GM19043 (cell line): Measurements from ENCODE around the gene PRPS1.
"Not testable (repeated sequence)": the region's sequence is repeated elsewhere in the genome, so short reads cannot be mapped to it uniquely, and the experiment has no call there.

Source experiments
- ATAC-seq: cut with Tn5 transposase; IDR thresholded peaks from one replicate; pipeline ENCODE4 v1.9.1; 2021; ENCODE audit warnings: low read depth; ENCODE audit not compliant: unreplicated experiment

PRPS1 gene

DNA sequence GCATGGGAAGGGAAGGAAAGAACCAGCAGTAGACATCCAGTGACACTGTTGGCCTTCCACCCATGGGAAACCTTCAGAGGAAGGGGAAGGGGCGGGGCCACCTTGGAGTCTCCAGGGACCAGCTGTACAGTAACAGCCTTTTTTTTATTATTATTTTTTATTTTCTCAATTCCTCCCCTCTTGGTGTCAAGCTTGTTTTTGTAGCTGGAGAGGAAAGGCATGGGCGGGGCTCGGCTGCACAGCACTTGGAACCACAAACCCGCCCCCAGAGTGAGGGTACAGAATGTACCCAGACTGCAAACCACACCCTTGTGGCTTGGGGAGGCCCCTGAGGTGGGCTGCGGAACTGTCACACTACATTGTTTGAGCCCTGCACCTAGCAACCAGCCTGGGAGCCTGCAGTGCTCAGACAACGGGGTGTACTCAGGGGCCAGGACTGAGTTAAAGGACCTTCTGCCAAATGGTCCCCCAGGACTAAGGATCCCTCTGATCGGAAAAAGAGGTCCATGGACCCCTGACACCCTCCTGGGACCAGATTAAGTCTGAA, 45.7 kb downstream of the PRPS1 start:
- ATAC-seq = peak; percentile 87

DNA sequence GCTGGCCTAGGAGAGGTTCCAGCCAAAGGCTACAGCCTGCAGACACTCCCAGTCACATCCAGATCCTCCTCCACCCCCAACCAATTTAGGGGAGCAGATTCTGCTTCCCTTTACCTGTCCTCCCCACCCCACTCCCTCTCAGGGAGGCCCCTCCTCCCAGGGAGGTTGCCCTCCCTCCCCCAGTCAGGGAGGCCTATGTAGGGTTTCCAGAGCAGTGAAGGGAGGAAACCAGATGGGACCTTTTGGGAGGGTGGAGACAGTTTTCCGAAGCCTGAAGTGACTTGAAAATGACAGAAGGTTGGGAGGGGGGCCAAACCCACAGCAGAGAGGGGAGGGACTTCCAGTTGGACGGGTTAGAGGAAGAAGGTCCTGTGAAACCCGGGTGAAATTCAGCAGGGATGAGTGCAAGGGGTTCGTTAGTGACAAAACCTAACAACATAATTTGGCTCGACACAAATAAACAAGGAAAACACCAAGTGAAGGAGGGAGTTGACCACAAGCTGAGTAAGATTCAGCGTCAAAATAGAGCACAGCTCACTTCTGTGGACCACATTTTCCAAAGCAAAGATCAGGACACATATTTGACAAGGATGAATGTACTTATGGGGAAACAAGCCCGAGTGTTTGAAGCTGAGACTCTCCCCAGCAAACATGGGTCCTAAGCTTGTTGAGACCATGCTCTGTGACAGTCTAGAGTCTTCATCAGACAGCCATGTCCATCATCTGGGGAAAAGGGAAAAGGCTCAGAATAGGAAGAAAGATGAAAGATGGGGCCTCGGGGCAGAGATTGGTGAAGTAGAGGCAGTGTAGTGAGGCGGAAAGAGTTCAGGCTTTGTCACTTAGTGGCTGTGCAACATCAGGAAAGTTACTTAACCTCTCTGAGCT, 46.4 kb downstream of the PRPS1 start:
- no peak for ATAC-seq

- ATAC-seq = no peak
These were observed 47.0 kb downstream of the PRPS1 start for GRCh38 chrX:107675365-107675654.

GRCh38 chrX:107675823-107676555, 47.7 kb downstream of the PRPS1 start:
- ATAC-seq = no peak

GRCh38 chrX:107676559-107677378, 48.5 kb downstream of the PRPS1 start:
- no peak for ATAC-seq

DNA sequence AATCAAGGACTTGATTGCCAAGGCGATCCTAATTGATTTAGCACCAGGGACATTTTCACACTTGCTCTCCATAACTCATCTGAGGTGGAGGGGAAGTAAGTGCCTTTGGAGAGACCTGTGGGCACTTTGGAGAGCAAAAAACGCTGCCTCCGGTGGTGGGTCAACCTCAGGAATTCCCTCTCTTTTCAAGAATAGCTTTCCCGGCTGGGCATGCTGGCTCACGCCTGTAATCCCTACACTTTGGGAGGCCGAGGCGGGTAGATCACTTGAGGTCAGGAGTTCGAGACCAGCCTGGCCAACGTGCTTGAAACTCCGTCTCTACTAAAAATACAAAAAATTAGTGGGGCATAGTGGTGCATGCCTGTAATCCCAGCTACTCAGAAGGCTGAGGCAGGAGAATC, 49.2 kb downstream of the PRPS1 start:
- ATAC-seq = no peak

GRCh38 chrX:107677909-107678308, 49.6 kb downstream of the PRPS1 start:
- no peak for ATAC-seq

- no peak for ATAC-seq
These were observed 50.8 kb downstream of the PRPS1 start for GRCh38 chrX:107678957-107679740.

DNA sequence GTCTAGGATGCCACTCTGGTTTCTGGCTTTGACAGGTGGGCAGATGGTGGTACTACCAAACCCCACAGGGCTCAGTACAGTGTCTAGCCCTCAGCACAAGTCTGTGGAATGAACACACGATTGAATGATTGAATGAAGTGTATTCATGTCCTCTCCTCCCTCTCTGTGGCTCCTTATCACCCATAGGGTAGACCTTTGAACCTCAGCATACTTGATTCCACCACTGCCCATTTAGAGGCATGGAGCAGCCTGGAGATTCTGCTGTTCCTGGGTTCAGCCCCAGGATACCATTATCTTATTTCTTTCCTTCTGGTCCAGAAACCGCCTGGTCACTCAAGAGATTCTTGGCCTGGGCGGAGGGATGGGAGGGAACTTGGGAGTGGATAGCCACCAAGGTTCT, 53.9 kb downstream of the PRPS1 start:
- no peak for ATAC-seq

DNA sequence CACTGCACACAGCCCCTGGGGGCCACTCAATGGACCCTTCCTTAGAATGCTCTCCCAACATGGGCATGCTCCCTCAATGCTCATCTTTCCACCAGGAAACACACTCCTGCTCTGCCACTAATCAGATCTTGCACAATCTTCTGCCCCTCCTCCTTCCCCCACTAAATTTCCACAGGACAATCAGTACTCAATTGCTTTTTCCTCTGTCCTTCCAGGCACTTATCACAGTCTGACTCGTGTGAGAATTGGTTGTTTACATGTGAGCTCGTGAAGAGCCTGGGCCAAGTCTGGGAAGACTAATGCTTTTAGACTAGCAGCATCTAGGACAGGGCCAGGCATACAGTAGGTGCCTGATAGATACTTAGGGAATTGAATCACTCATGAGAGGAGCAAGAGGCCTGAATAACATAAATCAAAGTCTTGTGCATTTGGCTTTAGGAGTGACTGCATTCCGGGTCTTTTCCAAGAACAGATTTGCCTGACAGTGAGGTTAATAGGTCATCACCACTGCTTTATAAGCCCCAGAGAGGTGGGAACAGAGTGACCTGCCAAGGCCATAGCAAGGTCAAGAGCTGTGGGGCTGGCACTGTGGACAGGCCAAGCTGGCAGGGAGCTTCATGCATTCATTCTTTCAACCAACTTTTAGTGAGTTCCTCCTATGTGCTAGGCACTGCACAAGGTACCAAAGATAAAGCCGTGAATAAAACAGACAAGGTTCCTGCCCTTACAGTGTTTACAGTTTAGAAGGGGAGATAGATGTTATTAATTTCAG, 55.0 kb downstream of the PRPS1 start:
- no peak for ATAC-seq

DNA sequence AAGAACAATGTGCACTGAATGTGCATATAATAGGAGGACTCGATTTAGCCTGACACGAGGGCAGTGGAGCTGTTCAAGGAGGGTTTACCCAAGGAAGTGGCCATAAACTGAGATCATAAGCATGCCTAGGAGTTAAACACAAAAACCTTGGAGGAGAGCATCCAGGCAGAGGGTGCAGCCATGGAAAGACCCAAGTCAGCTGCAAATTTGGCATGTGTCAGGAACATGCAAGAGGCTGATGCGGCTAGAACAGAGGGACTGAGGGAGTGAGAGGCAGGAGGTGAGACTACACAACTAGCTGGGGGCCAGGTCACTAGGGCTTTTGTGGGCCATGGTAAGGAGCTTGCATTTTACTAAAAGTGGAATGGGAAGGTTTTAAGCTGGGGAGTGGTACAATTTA, 55.6 kb downstream of the PRPS1 start:
- no peak for ATAC-seq

- ATAC-seq = peak; percentile 96
These were observed 56.7 kb downstream of the PRPS1 start for GRCh38 chrX:107684956-107685385.

GRCh38 chrX:107685586-107685985, 57.3 kb downstream of the PRPS1 start:
- ATAC-seq = not testable (repeated sequence)

DNA sequence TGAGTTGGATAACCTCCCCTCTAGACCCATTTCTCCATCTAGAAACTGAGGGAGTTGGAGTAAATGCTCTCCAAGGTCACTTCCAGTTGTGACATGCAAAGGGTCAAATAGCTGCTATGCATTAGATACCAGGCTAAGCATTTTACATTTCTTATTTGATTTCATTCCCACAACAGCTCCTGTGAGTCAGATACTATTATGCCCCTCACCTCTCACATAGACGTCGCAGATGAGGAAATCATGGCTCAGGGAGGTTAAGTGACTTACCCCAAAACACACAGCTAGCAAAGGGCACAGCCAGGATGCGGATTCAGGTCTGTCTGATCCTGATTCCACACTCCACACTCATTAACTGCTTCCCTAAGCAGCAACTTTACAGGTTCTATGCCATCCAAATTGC, 57.7 kb downstream of the PRPS1 start:
- ATAC-seq = no peak

GRCh38 chrX:107686792-107687191, 58.5 kb downstream of the PRPS1 start:
- ATAC-seq = no peak

DNA sequence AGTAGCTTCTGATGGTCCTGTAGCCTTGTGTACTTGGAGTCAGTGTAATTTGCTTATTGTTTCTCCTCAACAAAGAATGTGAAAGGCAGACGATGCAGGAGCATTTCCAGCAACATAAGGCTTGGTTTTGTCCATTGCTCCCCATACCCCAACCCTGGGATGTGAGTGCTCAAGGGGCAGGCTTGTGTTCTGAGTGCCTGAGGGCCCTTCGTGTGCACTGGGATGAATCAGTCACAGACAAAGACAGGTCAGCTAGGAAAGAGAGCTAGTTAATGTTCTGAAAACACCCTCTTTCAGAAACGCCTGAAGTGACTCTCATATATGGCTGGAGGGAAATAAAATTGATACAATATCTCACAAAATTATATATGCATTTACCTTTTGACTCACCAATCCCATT, 59.1 kb downstream of the PRPS1 start:
- ATAC-seq = no peak

GRCh38 chrX:107691024-107691448, 62.7 kb downstream of the PRPS1 start:
- no peak for ATAC-seq

- no peak for ATAC-seq
These were observed 71.3 kb downstream of the PRPS1 start for GRCh38 chrX:107699616-107700015.

GRCh38 chrX:107700317-107700774, 72.0 kb downstream of the PRPS1 start:
- ATAC-seq = no peak
